Activated CD8-positive, alpha-beta memory T cell treated with anti-CD3 and anti-CD28 coated beads, Interleukin-2, amount 50 U/mL, for 1 hour (primary cell): Measurements from ENCODE around the gene PPP3R1.
A peak's percentile ranks its signal among the peaks of the same experiment; 100 is the strongest.

Experiments used
- DNase-seq: peaks from one replicate; pipeline ENCODE4 v3.0.0-alpha.2; 2020; ENCODE audit errors: extremely low read depth

The PPP3R1 gene

GRCh38 chr2:68258851-68259250 lies 6.5 kb upstream of the PPP3R1 start:
- DNase-seq = no peak

GRCh38 chr2:68256093-68256450 lies 3.7 kb upstream of the PPP3R1 start:
- DNase-seq = no peak

GRCh38 chr2:68253219-68254068 lies 1.1 kb upstream of the PPP3R1 start:
- no peak for DNase-seq

GRCh38 chr2:68251855-68252399 lies 405 bp downstream of the PPP3R1 start:
- no peak for DNase-seq

GRCh38 chr2:68251187-68251854 lies 1.0 kb downstream of the PPP3R1 start:
- peak; percentile 63 for DNase-seq

GRCh38 chr2:68250652-68251186 lies 1.6 kb downstream of the PPP3R1 start:
- no peak for DNase-seq

GRCh38 chr2:68250196-68250595 lies 2.1 kb downstream of the PPP3R1 start:
- DNase-seq = no peak

GRCh38 chr2:68248806-68249205 lies 3.5 kb downstream of the PPP3R1 start:
- no peak for DNase-seq

GRCh38 chr2:68248361-68248760 lies 4.0 kb downstream of the PPP3R1 start:
- no peak for DNase-seq

GRCh38 chr2:68246396-68246795 lies 5.9 kb downstream of the PPP3R1 start:
- no peak for DNase-seq

- DNase-seq = no peak
Observed at GRCh38 chr2:68245672-68246071, 6.7 kb downstream of the PPP3R1 start.

- no peak for DNase-seq
Observed at GRCh38 chr2:68245066-68245465, 7.3 kb downstream of the PPP3R1 start.

GRCh38 chr2:68244456-68244855 lies 7.9 kb downstream of the PPP3R1 start:
- no peak for DNase-seq

GRCh38 chr2:68241732-68242131 lies 10.6 kb downstream of the PPP3R1 start:
- no peak for DNase-seq

GRCh38 chr2:68240446-68240845 lies 11.9 kb downstream of the PPP3R1 start:
- no peak for DNase-seq

- no peak for DNase-seq
Observed at GRCh38 chr2:68238955-68239822, 13.1 kb downstream of the PPP3R1 start.

GRCh38 chr2:68237976-68238580 lies 14.3 kb downstream of the PPP3R1 start:
- DNase-seq = no peak

- no peak for DNase-seq
Observed at GRCh38 chr2:68237404-68237803, 14.9 kb downstream of the PPP3R1 start.

- DNase-seq = no peak
Observed at GRCh38 chr2:68236876-68237275, 15.5 kb downstream of the PPP3R1 start.

GRCh38 chr2:68236103-68236734 lies 16.1 kb downstream of the PPP3R1 start:
- no peak for DNase-seq

GRCh38 chr2:68235090-68235489 lies 17.2 kb downstream of the PPP3R1 start:
- DNase-seq = no peak
